WTC11 (cell line): Measurements from ENCODE around the gene TIMM44. TPM values are rescaled to one million over a fixed set of nuclear protein-coding genes. Genes with fewer than 3 reads are reported as not detected.

Experiments used
- ATAC-seq: fragments of 200-7000 bp; cut with Tn5 transposase; 2 replicates; pipeline ENCODE4 v1.10.0; 2021; ENCODE audit warnings: mild to moderate bottlenecking, moderate library complexity
- CTCF ChIA-PET: fragments of 300-600 bp; sonication (Branson Sonifier 250); formaldehyde crosslinking; loops from one replicate; lab custom pipeline; 2021; ENCODE audit warnings: antibody characterized with exemption; lab: Charles Lee
- POLR2A ChIA-PET: fragments of 350-600 bp; sonication (Branson Sonifier 250); formaldehyde crosslinking; loops from one replicate; lab custom pipeline; 2021; ENCODE audit warnings: antibody characterized with exemption; lab: Charles Lee
- DNase-seq: peaks from one replicate; pipeline ENCODE4 v3.0.0; 2021; ENCODE audit warnings: low spot score
- H3K27ac Mint-ChIP-seq: 2 replicates; pipeline ENCODE4 v1.8.0; 2021; ENCODE audit warnings: mixed read lengths
- H3K27me3 Mint-ChIP-seq: 2 replicates; pipeline ENCODE4 v1.8.0; 2021; ENCODE audit warnings: low read depth, mild to moderate bottlenecking, moderate library complexity, mixed read lengths
- H3K36me3 Mint-ChIP-seq: 2 replicates; pipeline ENCODE4 v1.8.0; 2021; ENCODE audit warnings: mixed read lengths
- H3K4me1 Mint-ChIP-seq: 2 replicates; pipeline ENCODE4 v1.8.0; 2022; ENCODE audit warnings: mixed read lengths
- H3K4me3 Mint-ChIP-seq: 2 replicates; pipeline ENCODE4 v1.8.0; 2021; ENCODE audit warnings: mild to moderate bottlenecking, moderate library complexity, mixed read lengths
- H3K9me3 Mint-ChIP-seq: 2 replicates; pipeline ENCODE4 v1.8.0; 2021; ENCODE audit warnings: mixed read lengths
- AFF4 ChIP-seq: sonication (generic); formaldehyde crosslinking; IDR thresholded peaks from 2 replicates; pipeline ENCODE4 v1.8.1; 2023; ENCODE audit warnings: mild to moderate bottlenecking, missing genetic modification reagents, borderline replicate concordance
- ARID4B ChIP-seq: sonication (generic); formaldehyde crosslinking; IDR thresholded peaks from 2 replicates; pipeline ENCODE4 v1.8.0; 2023; ENCODE audit warnings: missing genetic modification reagents, mild to moderate bottlenecking, borderline replicate concordance
- ATF1 ChIP-seq: sonication (generic); formaldehyde crosslinking; IDR thresholded peaks from 2 replicates; pipeline ENCODE4 v1.8.1; 2023; ENCODE audit warnings: mild to moderate bottlenecking, moderate library complexity, missing genetic modification reagents
- E2F4 ChIP-seq: sonication (generic); formaldehyde crosslinking; IDR thresholded peaks from 2 replicates; pipeline ENCODE4 v1.8.1; 2022; ENCODE audit warnings: low read depth, mild to moderate bottlenecking, moderate library complexity, missing genetic modification reagents, borderline replicate concordance
- FOXK1 ChIP-seq: sonication (generic); formaldehyde crosslinking; IDR thresholded peaks from 2 replicates; pipeline ENCODE4 v1.8.0; 2022; ENCODE audit warnings: mild to moderate bottlenecking, moderate library complexity, missing genetic modification reagents
- IRF1 ChIP-seq: sonication (generic); formaldehyde crosslinking; IDR thresholded peaks from 2 replicates; pipeline ENCODE4 v1.8.0; 2023; ENCODE audit warnings: missing genetic modification reagents
- IRF2 ChIP-seq: sonication (generic); formaldehyde crosslinking; IDR thresholded peaks from 2 replicates; pipeline ENCODE4 v1.8.0; 2022; ENCODE audit warnings: low read depth, missing genetic modification reagents, borderline replicate concordance
- NFE2L1 ChIP-seq: sonication (generic); formaldehyde crosslinking; IDR thresholded peaks from 2 replicates; pipeline ENCODE4 v1.8.1; 2023; ENCODE audit warnings: missing genetic modification reagents
- NR1H2 ChIP-seq: sonication (generic); formaldehyde crosslinking; IDR thresholded peaks from 2 replicates; pipeline ENCODE4 v1.9.0; 2021; ENCODE audit warnings: mild to moderate bottlenecking, moderate library complexity, missing genetic modification reagents
- NR2C2 ChIP-seq: sonication (generic); formaldehyde crosslinking; IDR thresholded peaks from 2 replicates; pipeline ENCODE4 v1.8.0; 2022; ENCODE audit warnings: mild to moderate bottlenecking, missing genetic modification reagents
- RELA ChIP-seq: sonication (generic); formaldehyde crosslinking; IDR thresholded peaks from 2 replicates; pipeline ENCODE4 v1.8.1; 2022; ENCODE audit warnings: missing genetic modification reagents, mild to moderate bottlenecking, borderline replicate concordance
- ZNF396 ChIP-seq: fragments of 250-450 bp; sonication (Bioruptor Pico); IDR thresholded peaks from 2 replicates; pipeline ENCODE4 v1.8.0; 2021; ENCODE audit warnings: mild to moderate bottlenecking, moderate library complexity, borderline replicate concordance
- ZNF425 ChIP-seq: fragments of 250-450 bp; sonication (Bioruptor Pico); conservative IDR thresholded peaks from 2 replicates; pipeline ENCODE4 v1.9.0; 2021; ENCODE audit warnings: mild to moderate bottlenecking
- ZNF512 ChIP-seq: sonication (generic); formaldehyde crosslinking; IDR thresholded peaks from 2 replicates; pipeline ENCODE4 v1.8.1; 2022; ENCODE audit warnings: missing genetic modification reagents, borderline replicate concordance
- ZNF532 ChIP-seq: fragments of 250-450 bp; sonication (Bioruptor Pico); IDR thresholded peaks from 2 replicates; pipeline ENCODE4 v1.9.0; 2021; ENCODE audit warnings: mild to moderate bottlenecking, borderline replicate concordance
- total RNA-seq: library from RNA; stranded (reverse); gene quantifications from 3 replicates; pipeline ENCODE4 v1.2.3, GENCODE V29; 2021

The TIMM44 gene
- total RNA-seq, 1 experiment from 2014 or later, result 129 TPM

- no peak for DNase-seq
- CTCF ChIA-PET, result interaction anchor here (0.6 to 3.9 kb wide), 8 partner anchors 9 to 137 kb away, joined by 3 to 21 read pairs (median 3); partner anchors contain the start of genes MAP2K7 and PRR36
- H3K27me3 Mint-ChIP-seq, result peaks cover 31% of the 10 kb centered on the region
- no peak overlapping the region for H3K4me3 Mint-ChIP-seq
- no peaks in the 10 kb centered on the region for H3K36me3 Mint-ChIP-seq
- peaks cover 3% of the 10 kb centered on the region for H3K4me1 Mint-ChIP-seq
- peaks cover 6% of the 10 kb centered on the region for H3K9me3 Mint-ChIP-seq
- TF ChIP-seq ZNF512 (CRISPR knock-in tag), result no peak
- TF ChIP-seq AFF4 (CRISPR knock-in tag), result no peak
- TF ChIP-seq FOXK1 (CRISPR knock-in tag), result no peak
- no peak for TF ChIP-seq ARID4B (CRISPR knock-in tag)
- TF ChIP-seq NR1H2 (CRISPR knock-in tag), result no peak
- TF ChIP-seq IRF1 (CRISPR knock-in tag), result no peak
- TF ChIP-seq E2F4, result no peak
- no peak for TF ChIP-seq ATF1
- no peak for TF ChIP-seq NFE2L1 (CRISPR knock-in tag)
- no peak for TF ChIP-seq ZNF425 (CRISPR knock-in tag)
- no peak for TF ChIP-seq IRF2
- TF ChIP-seq ZNF396 (CRISPR knock-in tag), result no peak
- TF ChIP-seq NR2C2 (CRISPR knock-in tag), result no peak
- no peak for TF ChIP-seq RELA (CRISPR knock-in tag)
- TF ChIP-seq ZNF532 (CRISPR knock-in tag), result no peak
- TF ChIP-seq, all 79 proteins: peak for 0
- ATAC-seq, result no peak
- POLR2A ChIA-PET, result interaction anchor here (1.6 kb wide), 1 partner anchor 20 kb away, joined by 4 read pairs; the partner anchor contains the start of gene MAP2K7
- no peak overlapping the region for H3K27ac Mint-ChIP-seq
Measured at GRCh38 chr19:7883105-7883504, 60.4 kb downstream of the TIMM44 start.
